GM12873 (cell line): ENCODE results near the gene GRHL3.

ENCODE experiments used
- TF ChIP-seq, protein P1 (sequence below): IDR thresholded peaks from 2 replicates; pipeline ENCODE4 v1.5.1; 2012; ENCODE audit warnings: low read depth, mild to moderate bottlenecking, moderate library complexity, low read length, control low read depth; ENCODE audit not compliant: insufficient read depth; ENCODE audit errors: missing control alignments

The GRHL3 gene

DNA sequence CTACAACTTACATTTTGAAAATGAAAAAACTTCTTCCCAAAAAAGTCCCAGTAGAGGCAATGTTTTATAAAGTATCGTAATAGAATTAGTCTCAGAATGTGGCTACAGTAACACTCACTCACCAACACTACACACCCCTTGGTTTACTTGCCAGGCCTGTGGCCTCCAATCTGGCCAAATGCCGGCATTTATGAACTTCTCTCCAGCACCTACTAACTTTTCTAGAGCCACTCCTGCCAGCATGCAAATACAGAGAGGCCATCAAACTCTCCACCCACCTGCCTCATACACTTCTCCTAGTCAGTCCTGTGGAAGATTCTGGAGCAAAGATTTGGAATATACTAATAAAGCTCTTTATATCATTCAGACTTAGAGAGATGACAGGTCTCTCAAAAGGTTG lies 62.1 kb downstream of the GRHL3 start:
- TF ChIP-seq, protein P1, sequence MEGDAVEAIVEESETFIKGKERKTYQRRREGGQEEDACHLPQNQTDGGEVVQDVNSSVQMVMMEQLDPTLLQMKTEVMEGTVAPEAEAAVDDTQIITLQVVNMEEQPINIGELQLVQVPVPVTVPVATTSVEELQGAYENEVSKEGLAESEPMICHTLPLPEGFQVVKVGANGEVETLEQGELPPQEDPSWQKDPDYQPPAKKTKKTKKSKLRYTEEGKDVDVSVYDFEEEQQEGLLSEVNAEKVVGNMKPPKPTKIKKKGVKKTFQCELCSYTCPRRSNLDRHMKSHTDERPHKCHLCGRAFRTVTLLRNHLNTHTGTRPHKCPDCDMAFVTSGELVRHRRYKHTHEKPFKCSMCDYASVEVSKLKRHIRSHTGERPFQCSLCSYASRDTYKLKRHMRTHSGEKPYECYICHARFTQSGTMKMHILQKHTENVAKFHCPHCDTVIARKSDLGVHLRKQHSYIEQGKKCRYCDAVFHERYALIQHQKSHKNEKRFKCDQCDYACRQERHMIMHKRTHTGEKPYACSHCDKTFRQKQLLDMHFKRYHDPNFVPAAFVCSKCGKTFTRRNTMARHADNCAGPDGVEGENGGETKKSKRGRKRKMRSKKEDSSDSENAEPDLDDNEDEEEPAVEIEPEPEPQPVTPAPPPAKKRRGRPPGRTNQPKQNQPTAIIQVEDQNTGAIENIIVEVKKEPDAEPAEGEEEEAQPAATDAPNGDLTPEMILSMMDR, result no peak

DNA sequence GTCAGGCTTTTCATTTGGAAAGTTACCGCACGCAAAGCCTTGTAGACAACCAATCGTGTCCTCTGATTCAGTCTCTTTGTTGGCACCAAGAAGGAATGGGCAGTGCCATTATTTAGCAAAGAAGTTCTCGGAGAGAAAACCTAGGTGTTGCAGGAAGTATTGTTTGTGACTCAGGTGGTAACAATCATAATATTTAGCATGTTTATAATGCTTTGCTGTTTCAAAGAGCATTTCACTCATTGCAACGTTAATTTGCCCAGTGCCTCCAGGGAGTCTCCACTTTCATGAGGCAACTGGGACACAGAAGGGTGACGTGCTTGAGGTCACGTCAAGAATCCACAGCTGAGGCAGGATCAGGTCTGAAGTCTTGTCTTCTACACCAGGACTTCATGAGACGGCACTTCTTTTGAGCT lies 63.0 kb downstream of the GRHL3 start:
- TF ChIP-seq, protein P1, result no peak

DNA sequence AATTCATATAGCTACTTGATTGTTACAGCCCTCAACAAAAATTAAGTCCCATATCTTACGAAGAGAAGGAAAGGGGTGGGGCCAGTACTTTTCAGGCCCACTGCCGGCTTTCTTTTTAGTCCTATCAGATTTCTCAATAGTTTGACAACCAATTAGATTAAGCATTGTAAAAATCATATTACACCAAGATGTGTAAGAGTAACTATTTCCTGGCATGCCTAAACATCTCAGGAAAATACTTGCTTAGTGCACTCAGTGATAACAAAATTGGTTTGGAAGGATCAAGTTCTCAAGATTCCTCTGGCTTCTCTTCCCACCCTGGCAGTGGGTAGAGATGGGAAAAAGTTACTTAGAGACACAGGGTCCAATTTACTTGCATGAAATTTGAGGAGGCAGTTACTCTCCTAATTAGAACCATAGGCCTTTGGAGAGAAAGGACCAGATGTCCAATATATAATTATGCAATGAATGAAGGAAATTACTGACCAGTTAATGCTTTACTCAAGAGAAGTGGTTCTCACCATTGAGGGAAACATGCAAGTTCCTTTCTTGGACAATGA lies 64.3 kb downstream of the GRHL3 start:
- TF ChIP-seq, protein P1, result no peak

DNA sequence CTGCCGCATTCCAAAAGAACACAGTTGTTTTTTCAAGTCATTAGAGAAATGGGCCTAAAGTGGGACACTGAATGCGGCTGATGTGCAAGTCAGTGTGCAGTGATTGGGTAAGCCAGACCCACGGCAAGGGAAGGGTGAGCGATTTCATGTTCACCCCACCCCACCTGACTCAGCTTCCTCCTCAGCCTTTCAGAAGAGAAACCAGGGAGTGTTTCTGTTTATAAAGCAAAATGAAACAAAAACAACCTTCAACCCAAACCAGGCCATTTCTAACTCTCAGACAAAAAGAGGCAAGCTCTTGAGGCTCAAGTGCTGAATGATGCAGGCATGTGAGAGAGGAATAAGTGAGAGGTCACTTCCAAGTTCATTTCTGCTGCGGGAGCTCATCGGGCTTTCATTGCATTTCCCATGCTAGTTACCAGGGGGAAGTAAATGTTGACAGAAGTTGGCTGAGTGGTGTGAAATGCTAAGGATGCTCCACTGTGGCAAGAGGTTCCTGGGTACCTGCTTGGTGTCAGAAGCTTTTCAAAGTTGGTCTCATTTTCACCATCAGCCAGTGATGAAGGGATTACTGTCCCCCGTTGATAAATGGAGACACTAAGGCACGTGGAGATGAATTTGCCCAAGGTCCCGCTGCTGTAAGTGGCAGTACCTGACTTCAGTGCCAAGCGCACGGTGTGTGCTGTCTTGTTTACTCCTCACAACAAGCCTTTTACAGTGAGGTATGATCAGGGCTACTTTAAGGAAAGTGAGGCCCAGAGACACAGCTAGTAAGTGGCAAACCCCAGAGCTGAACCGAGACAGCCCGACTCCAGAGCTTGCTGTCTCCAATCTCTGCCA lies 65.3 kb downstream of the GRHL3 start:
- TF ChIP-seq, protein P1, result no peak

DNA sequence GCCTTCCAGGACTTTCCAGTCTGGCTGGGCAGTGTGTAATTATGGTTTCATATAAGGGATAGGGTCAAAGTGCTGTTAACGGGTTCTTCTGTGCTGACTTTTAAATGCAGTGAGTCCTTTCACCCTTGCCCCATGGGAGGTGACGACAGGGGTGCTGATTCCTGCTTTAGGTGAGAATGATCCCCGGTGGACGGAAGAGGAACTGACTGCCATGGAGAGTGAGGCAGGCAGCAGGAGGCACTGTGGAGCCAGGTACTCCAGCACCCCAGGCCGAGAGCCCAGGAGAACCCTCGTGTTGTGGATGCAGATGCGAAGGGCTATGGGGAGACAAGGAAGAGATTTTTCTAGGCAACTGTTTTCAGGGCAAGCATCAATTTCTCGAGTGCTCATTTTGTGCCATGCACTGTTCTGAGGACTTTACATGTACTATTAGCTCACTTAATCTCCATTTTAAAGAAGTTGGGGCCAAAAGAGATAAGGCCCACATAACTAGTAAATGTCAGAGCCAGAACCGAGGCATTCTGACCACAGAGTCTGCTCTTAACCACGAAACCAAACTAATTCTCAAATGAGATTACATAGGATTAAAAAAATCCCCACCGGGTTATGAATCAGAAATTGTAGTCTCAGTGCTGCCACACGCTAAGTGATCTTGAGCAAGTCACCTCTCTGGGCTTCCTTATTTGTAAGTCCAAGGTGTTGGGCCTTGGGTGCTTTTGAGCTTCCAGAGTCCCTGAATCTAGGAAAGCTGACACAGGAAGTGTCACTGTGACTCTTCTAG lies 66.2 kb downstream of the GRHL3 start:
- TF ChIP-seq, protein P1, result peak; percentile 62

DNA sequence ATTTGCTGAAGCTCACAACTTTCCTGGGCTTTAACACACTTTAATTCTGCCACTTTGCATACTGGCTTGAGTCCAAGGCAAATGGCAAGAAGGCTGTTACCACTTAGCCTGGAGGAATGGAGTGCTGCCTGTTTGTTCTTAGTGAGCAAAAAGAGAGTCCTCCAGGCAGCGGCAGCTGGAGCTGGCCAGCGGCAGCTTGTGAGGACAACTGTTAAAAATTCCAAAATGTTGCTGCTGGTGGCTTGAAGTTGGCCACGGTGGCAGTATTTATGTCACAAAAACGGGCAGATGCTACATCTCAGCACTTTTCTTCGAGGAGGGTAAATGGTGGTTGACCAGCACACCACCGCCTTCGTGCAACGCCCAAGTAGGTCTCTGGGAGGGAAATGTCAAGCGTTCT lies 67.1 kb downstream of the GRHL3 start:
- TF ChIP-seq, protein P1, result no peak

DNA sequence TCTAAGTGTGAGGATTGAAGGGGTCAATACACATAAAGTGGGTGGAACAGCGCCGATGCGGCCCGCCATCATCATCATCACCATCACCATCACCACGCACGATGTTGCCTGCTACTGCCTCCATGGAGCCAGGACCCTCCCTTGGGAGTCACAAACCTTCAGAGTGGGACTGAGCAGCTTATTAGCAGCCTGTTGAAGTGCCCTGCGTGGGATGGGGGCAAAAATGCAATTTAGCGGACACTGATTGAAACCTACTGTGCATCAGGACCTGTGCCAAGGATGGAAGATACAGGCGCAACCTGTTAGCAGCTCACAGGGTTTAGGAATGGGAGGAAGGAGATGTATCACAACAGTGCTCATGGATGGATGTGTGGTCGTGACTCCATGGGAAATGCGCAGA lies 67.8 kb downstream of the GRHL3 start:
- TF ChIP-seq, protein P1, result no peak
